HG03575 (cell line): ENCODE measurements around the gene KCNIP1.

Source experiments
- ATAC-seq: cut with Tn5 transposase; IDR thresholded peaks from one replicate; pipeline ENCODE4 v1.9.1; 2021; ENCODE audit not compliant: unreplicated experiment, insufficient number of reproducible peaks, low FRiP score; ENCODE audit errors: extremely low read depth

The KCNIP1 gene

GRCh38 chr5:170771496-170771895 lies 267.7 kb downstream of the KCNIP1 start:
- ATAC-seq, result no peak

- ATAC-seq, result no peak
These were observed 269.5 kb downstream of the KCNIP1 start for GRCh38 chr5:170773024-170773985.

DNA sequence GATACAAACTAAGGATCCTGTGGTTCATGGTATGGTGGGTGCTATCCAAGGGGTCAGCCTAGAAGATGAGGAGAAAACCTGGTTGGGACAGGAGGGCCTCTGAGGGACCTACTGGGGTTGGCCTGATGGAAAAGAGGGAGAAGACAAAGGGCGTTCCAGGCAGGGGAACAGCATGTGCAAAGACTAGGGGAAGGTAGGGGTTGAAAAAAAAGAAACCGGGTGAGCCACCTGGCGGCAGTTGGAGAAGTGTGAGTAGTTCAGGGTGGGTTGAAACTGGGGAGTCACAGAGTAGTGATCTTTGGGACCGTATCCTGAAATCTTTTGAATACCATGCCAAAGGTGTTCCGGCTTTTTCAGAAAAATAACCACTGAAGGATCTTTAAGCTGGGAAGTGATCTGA lies 271.0 kb downstream of the KCNIP1 start:
- no peak for ATAC-seq

DNA sequence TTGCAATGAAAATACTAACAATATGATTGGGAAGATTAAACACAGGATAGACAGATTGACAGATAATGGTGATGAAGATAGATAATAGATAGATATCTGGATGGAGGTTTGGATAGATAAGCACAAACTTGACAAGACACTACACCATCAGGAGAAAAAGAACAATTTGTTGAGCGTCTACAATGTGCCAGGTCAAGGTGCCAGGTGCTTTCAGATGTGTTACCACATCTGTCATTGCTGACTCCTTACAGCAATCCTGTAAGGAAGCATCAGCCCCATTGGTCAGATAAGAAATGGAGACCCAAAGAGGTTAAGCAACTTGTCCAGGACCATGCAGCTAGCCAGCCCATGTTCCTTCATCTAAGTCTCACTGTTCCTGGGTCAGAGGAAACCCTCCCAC lies 278.1 kb downstream of the KCNIP1 start:
- ATAC-seq, result no peak

GRCh38 chr5:170782438-170782837 lies 278.6 kb downstream of the KCNIP1 start:
- ATAC-seq, result no peak

- no peak for ATAC-seq
These were observed 279.9 kb downstream of the KCNIP1 start, which contains the start of gene GABRP for GRCh38 chr5:170783498-170784247. GABRP (plus strand) TSS chr5:170783725; CDS start chr5:170788616, 4,891 bp downstream.

GRCh38 chr5:170785416-170785815 lies 281.6 kb downstream of the KCNIP1 start:
- ATAC-seq, result no peak
